ENCODE results near the gene KCNH8.
A peak's percentile ranks its signal among the peaks of the same experiment; 100 is the strongest.

Gene KCNH8

GRCh38 chr3:19264424-19264823 is 116.1 kb downstream of the KCNH8 start:
- H3K23ac ChIP-seq (ENCODE audit: low read depth, low read length, poor library complexity), result no peak overlapping the region
- H3K4ac ChIP-seq (ENCODE audit: low read length), result no peak overlapping the region
- no peaks in the 10 kb centered on the region for H3K9me3 ChIP-seq (replicated peaks in 1 of 2; ENCODE audit: control insufficient read depth in 2 of 2, insufficient read depth in 1 of 2, low read depth in 1 of 2, low read length in 2 of 2)
- no peaks in the 10 kb centered on the region for H3K36me3 ChIP-seq (replicated peaks in 1 of 2; ENCODE audit: control insufficient read depth in 2 of 2, insufficient read depth in 2 of 2, low read length in 2 of 2)
- no peak overlapping the region for H3K9ac ChIP-seq (ENCODE audit: low read depth, low read length, poor library complexity)
- H3K4me3 ChIP-seq (ENCODE audit: low read length in 2 of 2), result no peak overlapping the region
- WGBS, 2 donors (ENCODE audit: extremely low coverage in 2 of 2, insufficient read length in 2 of 2, insufficient replicate concordance in 1 of 2), result no CpG with 5 or more reads among the region's 6 CpGs
- H3K4me1 ChIP-seq (ENCODE audit: control insufficient read depth in 2 of 2, insufficient read depth in 1 of 2, low read depth in 1 of 2, low read length in 2 of 2), result peaks cover 0 to 2% of the 10 kb centered on the region in 2 donors
- no peak overlapping the region for H2BK12ac ChIP-seq (ENCODE audit: low read length)
- no peaks in the 10 kb centered on the region for H3K79me1 ChIP-seq (ENCODE audit: low read depth, low read length)
- no peak overlapping the region for H3K18ac ChIP-seq (ENCODE audit: low read length)
- no peak overlapping the region for H4K8ac ChIP-seq (ENCODE audit: low read depth, low read length)
- no peak overlapping the region for H2BK15ac ChIP-seq (ENCODE audit: low read length)
- no peak overlapping the region for H2BK120ac ChIP-seq (ENCODE audit: low read depth, low read length)
- no peak for DNase-seq (ENCODE audit: low spot score)
- H3K4me2 ChIP-seq (ENCODE audit: insufficient read depth, low read length, poor library complexity, severe bottlenecking), result no peak overlapping the region
- H2AFZ ChIP-seq (ENCODE audit: low read length), result no peak overlapping the region
- H4K91ac ChIP-seq (ENCODE audit: low read depth, low read length, poor library complexity), result no peak overlapping the region
- H3K14ac ChIP-seq (ENCODE audit: low read length), result no peak overlapping the region
- H2BK5ac ChIP-seq (ENCODE audit: low read length), result no peak overlapping the region
- H2AK5ac ChIP-seq (ENCODE audit: low read depth, low read length), result no peak overlapping the region
- H3K27ac ChIP-seq (replicated peaks; ENCODE audit: low read length), result no peak overlapping the region
- peaks cover 0 to 3% (median 0%) of the 10 kb centered on the region in 3 experiments for H3K27me3 ChIP-seq (ENCODE audit: control insufficient read depth in 3 of 3, insufficient read depth in 3 of 3, low read depth in 1 of 3, low read length in 3 of 3)

GRCh38 chr3:19267040-19267439 is 118.7 kb downstream of the KCNH8 start:
- Histone ChIP-seq H4K91ac (ENCODE audit: low read depth, low read length, poor library complexity) (no peak overlapping the region), H2BK15ac (ENCODE audit: low read length) (no peak overlapping the region), H3K27ac (replicated peaks; ENCODE audit: low read length) (no peak overlapping the region), H3K9ac (ENCODE audit: low read depth, low read length, poor library complexity) (no peak overlapping the region), H3K4me1 (ENCODE audit: control insufficient read depth in 2 of 2, insufficient read depth in 1 of 2, low read depth in 1 of 2, low read length in 2 of 2) (peaks cover 0 to 2% of the 10 kb centered on the region in 2 donors), H3K27me3 (ENCODE audit: control insufficient read depth in 3 of 3, insufficient read depth in 3 of 3, low read depth in 1 of 3, low read length in 3 of 3) (peaks cover 0 to 3% (median 0%) of the 10 kb centered on the region in 3 experiments), H3K18ac (ENCODE audit: low read length) (no peak overlapping the region), H2BK12ac (ENCODE audit: low read length) (no peak overlapping the region), H3K14ac (ENCODE audit: low read length) (no peak overlapping the region), H3K79me1 (ENCODE audit: low read depth, low read length) (no peaks in the 10 kb centered on the region), H2BK5ac (ENCODE audit: low read length) (no peak overlapping the region), H3K23ac (ENCODE audit: low read depth, low read length, poor library complexity) (no peak overlapping the region), H3K4me2 (ENCODE audit: insufficient read depth, low read length, poor library complexity, severe bottlenecking) (no peak overlapping the region), H3K9me3 (replicated peaks in 1 of 2; ENCODE audit: control insufficient read depth in 2 of 2, insufficient read depth in 1 of 2, low read depth in 1 of 2, low read length in 2 of 2) (no peaks in the 10 kb centered on the region), H3K4ac (ENCODE audit: low read length) (no peak overlapping the region), H3K4me3 (ENCODE audit: low read length in 2 of 2) (no peak overlapping the region), H2AK5ac (ENCODE audit: low read depth, low read length) (no peak overlapping the region), H4K8ac (ENCODE audit: low read depth, low read length) (no peak overlapping the region), H2BK120ac (ENCODE audit: low read depth, low read length) (no peak overlapping the region), H3K36me3 (replicated peaks in 1 of 2; ENCODE audit: control insufficient read depth in 2 of 2, insufficient read depth in 2 of 2, low read length in 2 of 2) (no peaks in the 10 kb centered on the region), H2AFZ (ENCODE audit: low read length) (peak overlapping the region; percentile 59)
- WGBS, 2 donors (ENCODE audit: extremely low coverage in 2 of 2, insufficient read length in 2 of 2, insufficient replicate concordance in 1 of 2), result no CpG with 5 or more reads among the region's 4 CpGs
- DNase-seq (ENCODE audit: low spot score), result peak; percentile 36

GRCh38 chr3:19270481-19270880 is 122.2 kb downstream of the KCNH8 start:
- Histone ChIP-seq H2BK12ac (ENCODE audit: low read length) (no peak overlapping the region), H4K91ac (ENCODE audit: low read depth, low read length, poor library complexity) (no peak overlapping the region), H3K9ac (ENCODE audit: low read depth, low read length, poor library complexity) (no peak overlapping the region), H2BK15ac (ENCODE audit: low read length) (no peak overlapping the region), H3K36me3 (replicated peaks in 1 of 2; ENCODE audit: control insufficient read depth in 2 of 2, insufficient read depth in 2 of 2, low read length in 2 of 2) (no peaks in the 10 kb centered on the region), H2AK5ac (ENCODE audit: low read depth, low read length) (no peak overlapping the region), H3K23ac (ENCODE audit: low read depth, low read length, poor library complexity) (no peak overlapping the region), H3K4me2 (ENCODE audit: insufficient read depth, low read length, poor library complexity, severe bottlenecking) (no peak overlapping the region), H3K18ac (ENCODE audit: low read length) (no peak overlapping the region), H3K79me1 (ENCODE audit: low read depth, low read length) (no peaks in the 10 kb centered on the region), H3K27me3 (ENCODE audit: control insufficient read depth in 3 of 3, insufficient read depth in 3 of 3, low read depth in 1 of 3, low read length in 3 of 3) (peaks cover 0 to 3% (median 0%) of the 10 kb centered on the region in 3 experiments), H3K4me3 (ENCODE audit: low read length in 2 of 2) (no peak overlapping the region), H2BK120ac (ENCODE audit: low read depth, low read length) (no peak overlapping the region), H3K14ac (ENCODE audit: low read length) (no peak overlapping the region), H3K4me1 (ENCODE audit: control insufficient read depth in 2 of 2, insufficient read depth in 1 of 2, low read depth in 1 of 2, low read length in 2 of 2) (peaks cover 0 to 4% of the 10 kb centered on the region in 2 donors), H2AFZ (ENCODE audit: low read length) (no peak overlapping the region), H3K27ac (replicated peaks; ENCODE audit: low read length) (no peak overlapping the region), H4K8ac (ENCODE audit: low read depth, low read length) (no peak overlapping the region), H2BK5ac (ENCODE audit: low read length) (no peak overlapping the region), H3K4ac (ENCODE audit: low read length) (no peak overlapping the region), H3K9me3 (replicated peaks in 1 of 2; ENCODE audit: control insufficient read depth in 2 of 2, insufficient read depth in 1 of 2, low read depth in 1 of 2, low read length in 2 of 2) (no peaks in the 10 kb centered on the region)
- WGBS, 2 donors (ENCODE audit: extremely low coverage in 2 of 2, insufficient read length in 2 of 2, insufficient replicate concordance in 1 of 2), result no CpG with 5 or more reads among the region's 2 CpGs
- no peak for DNase-seq (ENCODE audit: low spot score)

GRCh38 chr3:19272296-19272695 is 124.0 kb downstream of the KCNH8 start:
- Histone ChIP-seq H3K4me1 (ENCODE audit: control insufficient read depth in 2 of 2, insufficient read depth in 1 of 2, low read depth in 1 of 2, low read length in 2 of 2) (peaks cover 0 to 2% of the 10 kb centered on the region in 2 donors), H3K23ac (ENCODE audit: low read depth, low read length, poor library complexity) (no peak overlapping the region), H2BK15ac (ENCODE audit: low read length) (no peak overlapping the region), H3K79me1 (ENCODE audit: low read depth, low read length) (no peaks in the 10 kb centered on the region), H2AFZ (ENCODE audit: low read length) (no peak overlapping the region), H3K9ac (ENCODE audit: low read depth, low read length, poor library complexity) (no peak overlapping the region), H3K14ac (ENCODE audit: low read length) (no peak overlapping the region), H2BK120ac (ENCODE audit: low read depth, low read length) (no peak overlapping the region), H2BK12ac (ENCODE audit: low read length) (no peak overlapping the region), H3K4me2 (ENCODE audit: insufficient read depth, low read length, poor library complexity, severe bottlenecking) (no peak overlapping the region), H3K9me3 (replicated peaks in 1 of 2; ENCODE audit: control insufficient read depth in 2 of 2, insufficient read depth in 1 of 2, low read depth in 1 of 2, low read length in 2 of 2) (no peaks in the 10 kb centered on the region), H4K8ac (ENCODE audit: low read depth, low read length) (no peak overlapping the region), H3K36me3 (replicated peaks in 1 of 2; ENCODE audit: control insufficient read depth in 2 of 2, insufficient read depth in 2 of 2, low read length in 2 of 2) (no peaks in the 10 kb centered on the region), H3K4ac (ENCODE audit: low read length) (no peak overlapping the region), H2AK5ac (ENCODE audit: low read depth, low read length) (no peak overlapping the region), H2BK5ac (ENCODE audit: low read length) (no peak overlapping the region), H3K4me3 (ENCODE audit: low read length in 2 of 2) (no peak overlapping the region), H3K27me3 (ENCODE audit: control insufficient read depth in 3 of 3, insufficient read depth in 3 of 3, low read depth in 1 of 3, low read length in 3 of 3) (no peaks in the 10 kb centered on the region), H3K18ac (ENCODE audit: low read length) (no peak overlapping the region), H3K27ac (replicated peaks; ENCODE audit: low read length) (no peak overlapping the region), H4K91ac (ENCODE audit: low read depth, low read length, poor library complexity) (no peak overlapping the region)
- no peak for DNase-seq (ENCODE audit: low spot score)
- WGBS, 2 donors (ENCODE audit: extremely low coverage in 2 of 2, insufficient read length in 2 of 2, insufficient replicate concordance in 1 of 2), result no CpG with 5 or more reads among the region's 3 CpGs
